Stimulated activated CD4-positive, alpha-beta T cell treated with anti-CD3 and anti-CD28 coated beads, Interleukin-15, amount 100 ng/mL, for 24 hours (primary cell): Measurements from ENCODE around the gene TMEM51.

ENCODE experiments used
- DNase-seq: peaks from one replicate; pipeline ENCODE4 v3.0.0-alpha.2; 2020

TMEM51 gene

GRCh38 chr1:15179485-15179883 is 25.9 kb downstream of the TMEM51 start:
- DNase-seq, result no peak

GRCh38 chr1:15180189-15180588 is 26.6 kb downstream of the TMEM51 start:
- no peak for DNase-seq

GRCh38 chr1:15180945-15181523 is 27.5 kb downstream of the TMEM51 start:
- no peak for DNase-seq

GRCh38 chr1:15181564-15181963 is 28.0 kb downstream of the TMEM51 start:
- DNase-seq, result no peak

- DNase-seq, result no peak
Measured at GRCh38 chr1:15184436-15185241, 31.1 kb downstream of the TMEM51 start.

- no peak for DNase-seq
Measured at GRCh38 chr1:15185617-15186016, 32.1 kb downstream of the TMEM51 start.

GRCh38 chr1:15186073-15186845 is 32.7 kb downstream of the TMEM51 start:
- no peak for DNase-seq

GRCh38 chr1:15186846-15187151 is 33.3 kb downstream of the TMEM51 start:
- DNase-seq, result no peak

- DNase-seq, result no peak
Measured at GRCh38 chr1:15187175-15188129, 33.9 kb downstream of the TMEM51 start.

GRCh38 chr1:15188130-15188524 is 34.6 kb downstream of the TMEM51 start:
- peak; percentile 9 for DNase-seq

GRCh38 chr1:15188678-15189077 is 35.1 kb downstream of the TMEM51 start:
- DNase-seq, result no peak

GRCh38 chr1:15189692-15190370 is 36.3 kb downstream of the TMEM51 start:
- DNase-seq, result no peak

GRCh38 chr1:15191267-15191666 is 37.7 kb downstream of the TMEM51 start:
- DNase-seq, result no peak

GRCh38 chr1:15191770-15192169 is 38.2 kb downstream of the TMEM51 start:
- no peak for DNase-seq

- DNase-seq, result no peak
Measured at GRCh38 chr1:15192916-15193550, 39.5 kb downstream of the TMEM51 start.

GRCh38 chr1:15195420-15196052 is 42.0 kb downstream of the TMEM51 start:
- DNase-seq, result no peak

GRCh38 chr1:15196069-15196468 is 42.5 kb downstream of the TMEM51 start:
- no peak for DNase-seq

- no peak for DNase-seq
Measured at GRCh38 chr1:15196807-15197530, 43.4 kb downstream of the TMEM51 start.

GRCh38 chr1:15197591-15198447 is 44.3 kb downstream of the TMEM51 start:
- no peak for DNase-seq

- DNase-seq, result no peak
Measured at GRCh38 chr1:15198684-15199083, 45.1 kb downstream of the TMEM51 start.
